ENCODE measurements around the gene ATG3.
A peak's percentile ranks its signal among the peaks of the same experiment; 100 is the strongest.
"Not testable (repeated sequence)": the region's sequence is repeated elsewhere in the genome, so short reads cannot be mapped to it uniquely, and the experiment has no call there.

The ATG3 gene

DNA sequence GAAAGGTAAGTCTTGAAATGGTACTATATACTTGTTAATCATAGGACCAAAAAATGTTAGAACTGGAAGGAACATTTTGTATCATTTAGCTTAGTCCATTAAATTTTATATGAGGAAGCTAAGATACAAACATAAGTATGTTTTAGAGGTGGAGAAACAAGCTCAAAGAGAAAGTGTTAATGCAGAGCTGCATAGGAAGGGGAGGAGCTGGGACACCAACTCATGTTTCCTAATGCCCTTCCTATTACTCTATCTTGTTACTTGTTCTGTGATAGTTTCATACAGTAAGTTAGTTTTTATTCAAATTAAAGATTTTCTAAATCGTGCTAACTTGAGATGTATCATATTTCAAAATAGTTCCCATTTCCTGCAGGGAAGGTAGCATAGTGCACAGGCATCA lies 7.5 kb upstream of the ATG3 start:
- TF ChIP-seq, protein P1, sequence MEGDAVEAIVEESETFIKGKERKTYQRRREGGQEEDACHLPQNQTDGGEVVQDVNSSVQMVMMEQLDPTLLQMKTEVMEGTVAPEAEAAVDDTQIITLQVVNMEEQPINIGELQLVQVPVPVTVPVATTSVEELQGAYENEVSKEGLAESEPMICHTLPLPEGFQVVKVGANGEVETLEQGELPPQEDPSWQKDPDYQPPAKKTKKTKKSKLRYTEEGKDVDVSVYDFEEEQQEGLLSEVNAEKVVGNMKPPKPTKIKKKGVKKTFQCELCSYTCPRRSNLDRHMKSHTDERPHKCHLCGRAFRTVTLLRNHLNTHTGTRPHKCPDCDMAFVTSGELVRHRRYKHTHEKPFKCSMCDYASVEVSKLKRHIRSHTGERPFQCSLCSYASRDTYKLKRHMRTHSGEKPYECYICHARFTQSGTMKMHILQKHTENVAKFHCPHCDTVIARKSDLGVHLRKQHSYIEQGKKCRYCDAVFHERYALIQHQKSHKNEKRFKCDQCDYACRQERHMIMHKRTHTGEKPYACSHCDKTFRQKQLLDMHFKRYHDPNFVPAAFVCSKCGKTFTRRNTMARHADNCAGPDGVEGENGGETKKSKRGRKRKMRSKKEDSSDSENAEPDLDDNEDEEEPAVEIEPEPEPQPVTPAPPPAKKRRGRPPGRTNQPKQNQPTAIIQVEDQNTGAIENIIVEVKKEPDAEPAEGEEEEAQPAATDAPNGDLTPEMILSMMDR (IDR thresholded peaks at IDR 0.05; ENCODE audit: borderline replicate concordance, control extremely low read depth, extremely low read depth, insufficient read depth, missing control alignments) = no peak
- DNase-seq (ENCODE audit: low spot score) = no peak
- in situ Hi-C loops (cut with MboI; ENCODE audit: low sequenced_read_pairs, unreplicated experiment) = no loop called here

DNA sequence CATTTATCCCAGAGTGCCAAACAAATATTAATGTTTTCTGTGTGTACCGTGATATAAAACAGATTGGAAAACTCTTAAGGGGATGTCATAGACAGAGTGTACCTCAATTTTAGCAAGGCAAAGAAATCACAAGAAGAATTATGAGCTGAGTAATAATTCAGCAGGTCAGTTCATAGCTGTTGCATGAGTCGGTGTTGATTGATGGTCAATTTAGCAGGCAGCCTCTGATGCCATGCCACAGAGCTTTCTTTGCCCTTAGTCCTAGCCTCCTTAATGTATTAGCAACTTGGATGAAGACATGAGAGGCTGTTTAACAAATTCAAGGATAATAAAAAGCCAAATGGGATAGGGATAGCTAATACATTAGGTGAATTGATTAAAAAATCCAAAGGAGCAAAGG lies 6.9 kb upstream of the ATG3 start:
- TF ChIP-seq, protein P1 (IDR thresholded peaks at IDR 0.05; ENCODE audit: borderline replicate concordance, control extremely low read depth, extremely low read depth, insufficient read depth, missing control alignments) = no peak
- no peak for DNase-seq (ENCODE audit: low spot score)
- in situ Hi-C loops (cut with MboI; ENCODE audit: low sequenced_read_pairs, unreplicated experiment) = no loop called here

DNA sequence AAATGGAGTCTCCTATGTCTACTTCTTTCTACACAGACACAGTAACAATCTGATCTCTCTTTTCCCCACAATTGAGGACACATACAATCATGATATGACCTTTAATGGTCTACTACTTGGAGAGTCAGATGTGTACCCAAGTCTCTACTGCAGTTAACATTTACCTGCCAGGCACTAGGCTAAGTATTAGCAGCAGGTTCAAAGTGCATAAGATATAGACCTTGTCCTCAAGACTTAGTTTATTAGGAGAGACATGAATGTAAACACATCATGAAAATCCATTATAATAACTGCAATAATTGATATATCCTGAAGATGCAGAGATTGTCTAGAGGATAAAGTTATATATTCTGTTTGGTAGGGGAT lies 3.2 kb upstream of the ATG3 start:
- no peak for DNase-seq (ENCODE audit: low spot score)
- in situ Hi-C loops (cut with MboI; ENCODE audit: low sequenced_read_pairs, unreplicated experiment) = no loop called here
- TF ChIP-seq, protein P1 (IDR thresholded peaks at IDR 0.05; ENCODE audit: borderline replicate concordance, control extremely low read depth, extremely low read depth, insufficient read depth, missing control alignments) = no peak

DNA sequence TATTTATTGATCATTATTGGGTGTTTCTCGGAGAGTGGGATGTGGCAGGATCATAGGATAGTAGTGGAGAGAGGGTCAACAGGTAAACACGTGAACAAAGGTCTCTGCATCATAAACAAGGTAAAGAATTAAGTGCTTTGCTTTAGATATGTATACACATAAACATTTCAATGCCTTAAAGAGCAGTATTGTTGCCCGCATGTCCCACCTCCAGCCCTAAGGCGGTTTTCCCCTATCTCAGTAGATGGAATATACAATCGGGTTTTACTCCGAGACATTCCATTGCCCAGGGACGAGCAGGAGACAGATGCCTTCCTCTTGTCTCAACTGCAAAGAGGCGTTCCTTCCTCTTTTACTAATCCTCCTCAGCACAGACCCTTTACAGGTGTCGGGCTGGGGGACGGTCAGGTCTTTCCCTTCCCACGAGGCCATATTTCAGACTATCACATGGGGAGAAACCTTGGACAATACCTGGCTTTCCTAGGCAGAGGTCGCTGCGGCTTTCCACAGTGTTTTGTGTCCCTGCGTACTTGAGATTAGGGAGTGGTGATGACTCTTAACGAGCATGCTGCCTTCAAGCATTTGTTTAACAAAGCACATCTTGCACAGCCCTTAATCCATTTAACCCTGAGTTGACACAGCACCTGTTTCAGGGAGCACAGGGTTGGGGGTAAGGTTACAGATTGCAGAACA lies 2.6 kb upstream of the ATG3 start:
- in situ Hi-C loops (cut with MboI; ENCODE audit: low sequenced_read_pairs, unreplicated experiment) = not testable (repeated sequence)

DNA sequence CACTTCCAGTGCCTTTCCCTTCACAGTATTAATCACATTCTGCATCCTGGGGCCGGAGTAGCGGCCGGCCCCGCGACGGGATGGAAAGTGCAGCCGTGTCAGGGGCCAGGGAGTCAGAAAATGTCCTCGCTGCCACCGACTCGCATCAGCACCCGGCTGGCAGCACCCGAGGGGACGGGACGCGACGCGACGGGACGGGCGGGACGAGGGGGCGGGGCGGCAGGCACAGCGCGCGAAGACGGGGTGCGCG lies 353 bp downstream of the ATG3 start:
- DNase-seq (ENCODE audit: low spot score) = no peak
- in situ Hi-C loops (cut with MboI; ENCODE audit: low sequenced_read_pairs, unreplicated experiment) = no loop called here

More for the DNA sequence above, 2.6 kb upstream of the ATG3 start:
- not testable (repeated sequence) for DNase-seq (ENCODE audit: low spot score)

DNA sequence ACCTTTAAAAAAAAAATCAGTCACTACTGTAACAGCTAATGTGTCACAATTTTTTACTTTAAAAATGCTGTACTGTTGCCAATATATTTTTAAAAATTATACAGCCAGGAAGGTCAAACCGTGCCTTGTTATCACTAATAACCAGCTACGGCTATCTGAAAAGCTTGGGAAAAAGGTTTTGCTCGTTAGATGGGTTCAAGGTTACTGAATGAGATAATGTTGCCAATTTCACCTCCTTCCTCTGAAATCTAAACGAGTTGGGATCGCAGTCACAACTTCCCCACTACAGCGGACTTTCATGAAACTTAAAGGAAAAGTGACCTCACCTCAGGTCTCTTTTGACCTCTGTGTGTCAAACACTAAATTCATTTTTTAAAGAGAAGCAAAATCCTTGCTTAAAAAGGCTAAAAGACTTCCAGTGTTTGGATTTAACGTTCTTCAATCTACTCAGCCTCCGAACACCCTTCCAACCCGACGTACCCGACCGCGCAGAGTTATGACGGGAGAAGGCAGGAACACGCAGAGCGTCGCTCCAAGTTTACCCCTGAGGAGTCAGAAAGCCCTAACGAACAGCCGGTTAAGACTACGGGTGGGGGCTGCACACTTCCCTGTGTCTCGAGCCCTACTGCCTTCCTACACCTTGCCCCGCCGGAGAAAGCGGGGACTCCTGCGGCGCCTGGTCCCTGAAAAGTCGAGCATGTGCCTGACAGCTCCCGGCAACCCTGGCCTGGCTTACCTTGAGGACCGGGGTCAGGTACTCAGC lies 860 bp downstream of the ATG3 start:
- DNase-seq (ENCODE audit: low spot score) = peak; percentile 65
- TF ChIP-seq, protein P1 (IDR thresholded peaks at IDR 0.05; ENCODE audit: borderline replicate concordance, control extremely low read depth, extremely low read depth, insufficient read depth, missing control alignments) = no peak
- in situ Hi-C loops (cut with MboI; ENCODE audit: low sequenced_read_pairs, unreplicated experiment) = no loop called here

More for the DNA sequence above, 353 bp downstream of the ATG3 start:
- TF ChIP-seq, protein P1 (IDR thresholded peaks at IDR 0.05; ENCODE audit: borderline replicate concordance, control extremely low read depth, extremely low read depth, insufficient read depth, missing control alignments) = no peak

DNA sequence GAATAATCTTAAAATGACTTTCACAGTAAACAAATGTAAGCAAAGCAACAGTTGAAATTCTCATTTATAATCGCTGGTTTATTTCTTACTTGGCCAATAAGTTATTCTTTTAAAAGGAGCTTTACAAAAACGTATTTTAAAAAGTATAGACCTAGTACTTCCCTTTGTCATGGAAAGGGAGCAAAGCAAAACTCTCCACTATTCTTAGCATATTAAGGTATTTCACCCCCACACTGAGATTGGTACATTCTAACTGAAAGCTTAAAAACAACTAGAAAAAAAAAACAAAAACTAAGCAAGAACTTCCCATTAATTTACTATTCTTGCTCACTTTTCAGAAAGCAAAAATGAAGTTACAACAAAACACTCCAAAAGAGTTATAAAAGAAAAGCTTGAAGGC lies 1.5 kb downstream of the ATG3 start:
- no peak for DNase-seq (ENCODE audit: low spot score)
- in situ Hi-C loops (cut with MboI; ENCODE audit: low sequenced_read_pairs, unreplicated experiment) = no loop called here
- TF ChIP-seq, protein P1 (IDR thresholded peaks at IDR 0.05; ENCODE audit: borderline replicate concordance, control extremely low read depth, extremely low read depth, insufficient read depth, missing control alignments) = no peak
